ENCODE data around the gene USP6NL. TPM values are rescaled to one million over a fixed set of nuclear protein-coding genes. Genes with fewer than 3 reads are reported as not detected.
A peak's percentile ranks its signal among the peaks of the same experiment; 100 is the strongest.

USP6NL gene
- total and polyA plus RNA-seq, 10 of the 15 experiments (the other 5 are each of a cell fraction or from before 2014, with no cell fraction given): 4.0 to 27.7 (median 18.2) TPM

DNA sequence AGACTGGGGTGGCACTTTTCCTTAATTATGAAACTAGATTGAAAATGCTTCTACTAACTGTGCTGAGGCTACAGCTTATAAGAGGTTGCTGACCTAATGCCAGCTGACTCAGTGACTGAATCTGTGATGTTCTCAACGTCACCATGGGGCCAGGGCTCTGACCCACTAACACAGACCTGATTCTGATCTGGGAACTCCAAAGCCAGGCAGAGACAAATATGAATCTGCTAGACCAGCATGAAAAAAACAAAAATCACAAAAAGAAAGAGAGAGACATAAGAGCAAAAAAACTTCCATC lies 16.1 kb downstream of the USP6NL start:
- peaks cover 96% of the 10 kb centered on the region for H3K79me2 ChIP-seq (ENCODE audit: control insufficient read depth, insufficient read depth, low read length)
- H3K4me1 ChIP-seq (ENCODE audit: control insufficient read depth, insufficient read depth, low read length): peaks cover 18% of the 10 kb centered on the region
- H3K27me3 ChIP-seq (replicated peaks in 1 of 2; ENCODE audit: control insufficient read depth in 2 of 2, insufficient read depth in 2 of 2, low read length in 1 of 2): no peaks in the 10 kb centered on the region
- ChIA-PET RAD21 (ENCODE audit: unreplicated experiment) (interaction anchor here (1.2 to 2.1 kb wide), 4 partner anchors 14 to 62 kb away, joined by 4 to 6 read pairs (median 5); no protein-coding TSS in a partner anchor), SMC1A (ENCODE audit: uncharacterized antibody, unreplicated experiment) (interaction anchor here (1.2 to 4.2 kb wide), 11 partner anchors 8 to 74 kb away, joined by 3 to 36 read pairs (median 5); no protein-coding TSS in a partner anchor), POLR2A (interaction anchor here (1.3 to 1.7 kb wide), 2 partner anchors 9 to 13 kb away, joined by 4 to 8 read pairs; no protein-coding TSS in a partner anchor), CTCF (interaction anchor here (0.6 to 2.3 kb wide), 6 partner anchors 11 to 80 kb away, joined by 3 to 9 read pairs (median 4); no protein-coding TSS in a partner anchor)
- ATAC-seq (peak; percentile 67), DNase-seq (ENCODE audit: low read depth, low spot score) (no peak), FAIRE-seq (no peak)
- peaks cover 0 to 3% of the 10 kb centered on the region in 2 experiments; a peak in 2 of 4 replicates for H3K36me3 ChIP-seq (ENCODE audit: control insufficient read depth in 2 of 2, insufficient read depth in 2 of 2, low read length in 1 of 2)
- no peaks in the 10 kb centered on the region; the same call in 2 of the 3 replicates for H3K9me3 ChIP-seq (replicated peaks; ENCODE audit: control insufficient read depth, insufficient read depth, low read length)
- in situ Hi-C loops (cut with MboI) (no loop called here), intact Hi-C loops (cut with micrococcal nuclease; ENCODE audit: unreplicated experiment) (no loop called here)
- BruUV-seq (replicated peaks): no TSS peak
- H4K20me1 ChIP-seq (ENCODE audit: control insufficient read depth, insufficient read depth): no peaks in the 10 kb centered on the region
- H3K4me3 ChIP-seq: peak overlapping the region; percentile 5; the same call in 1 of the 2 replicates
- no peak overlapping the region for H2AFZ ChIP-seq (ENCODE audit: control insufficient read depth, low read depth, low read length)
- H3K9ac ChIP-seq (ENCODE audit: control insufficient read depth, insufficient read depth, low read length): no peak overlapping the region
- H3K4me2 ChIP-seq (ENCODE audit: control insufficient read depth, insufficient read depth): peak overlapping the region; percentile 17
- TF ChIP-seq, protein P1, sequence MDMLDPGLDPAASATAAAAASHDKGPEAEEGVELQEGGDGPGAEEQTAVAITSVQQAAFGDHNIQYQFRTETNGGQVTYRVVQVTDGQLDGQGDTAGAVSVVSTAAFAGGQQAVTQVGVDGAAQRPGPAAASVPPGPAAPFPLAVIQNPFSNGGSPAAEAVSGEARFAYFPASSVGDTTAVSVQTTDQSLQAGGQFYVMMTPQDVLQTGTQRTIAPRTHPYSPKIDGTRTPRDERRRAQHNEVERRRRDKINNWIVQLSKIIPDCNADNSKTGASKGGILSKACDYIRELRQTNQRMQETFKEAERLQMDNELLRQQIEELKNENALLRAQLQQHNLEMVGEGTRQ (IDR thresholded peaks at IDR 0.05; ENCODE audit: borderline replicate concordance, low read depth, low read length): no peak
- TF ChIP-seq NR2C1 (IDR thresholded peaks at IDR 0.05) (no peak), JUNB (IDR thresholded peaks at IDR 0.05) (peak; percentile 12; the same call in 1 of the 2 replicates), CREB1 (IDR thresholded peaks at IDR 0.05; ENCODE audit: low read depth) (peak; percentile 81)
- TF ChIP-seq, protein P2, sequence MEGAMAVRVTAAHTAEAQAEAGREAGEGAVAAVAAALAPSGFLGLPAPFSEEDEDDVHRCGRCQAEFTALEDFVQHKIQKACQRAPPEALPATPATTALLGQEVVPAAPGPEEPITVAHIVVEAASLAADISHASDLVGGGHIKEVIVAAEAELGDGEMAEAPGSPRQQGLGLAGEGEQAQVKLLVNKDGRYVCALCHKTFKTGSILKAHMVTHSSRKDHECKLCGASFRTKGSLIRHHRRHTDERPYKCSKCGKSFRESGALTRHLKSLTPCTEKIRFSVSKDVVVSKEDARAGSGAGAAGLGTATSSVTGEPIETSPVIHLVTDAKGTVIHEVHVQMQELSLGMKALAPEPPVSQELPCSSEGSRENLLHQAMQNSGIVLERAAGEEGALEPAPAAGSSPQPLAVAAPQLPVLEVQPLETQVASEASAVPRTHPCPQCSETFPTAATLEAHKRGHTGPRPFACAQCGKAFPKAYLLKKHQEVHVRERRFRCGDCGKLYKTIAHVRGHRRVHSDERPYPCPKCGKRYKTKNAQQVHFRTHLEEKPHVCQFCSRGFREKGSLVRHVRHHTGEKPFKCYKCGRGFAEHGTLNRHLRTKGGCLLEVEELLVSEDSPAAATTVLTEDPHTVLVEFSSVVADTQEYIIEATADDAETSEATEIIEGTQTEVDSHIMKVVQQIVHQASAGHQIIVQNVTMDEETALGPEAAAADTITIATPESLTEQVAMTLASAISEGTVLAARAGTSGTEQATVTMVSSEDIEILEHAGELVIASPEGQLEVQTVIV (IDR thresholded peaks at IDR 0.05; ENCODE audit: borderline replicate concordance, partially characterized antibody): no peak
- TF ChIP-seq, protein P3, sequence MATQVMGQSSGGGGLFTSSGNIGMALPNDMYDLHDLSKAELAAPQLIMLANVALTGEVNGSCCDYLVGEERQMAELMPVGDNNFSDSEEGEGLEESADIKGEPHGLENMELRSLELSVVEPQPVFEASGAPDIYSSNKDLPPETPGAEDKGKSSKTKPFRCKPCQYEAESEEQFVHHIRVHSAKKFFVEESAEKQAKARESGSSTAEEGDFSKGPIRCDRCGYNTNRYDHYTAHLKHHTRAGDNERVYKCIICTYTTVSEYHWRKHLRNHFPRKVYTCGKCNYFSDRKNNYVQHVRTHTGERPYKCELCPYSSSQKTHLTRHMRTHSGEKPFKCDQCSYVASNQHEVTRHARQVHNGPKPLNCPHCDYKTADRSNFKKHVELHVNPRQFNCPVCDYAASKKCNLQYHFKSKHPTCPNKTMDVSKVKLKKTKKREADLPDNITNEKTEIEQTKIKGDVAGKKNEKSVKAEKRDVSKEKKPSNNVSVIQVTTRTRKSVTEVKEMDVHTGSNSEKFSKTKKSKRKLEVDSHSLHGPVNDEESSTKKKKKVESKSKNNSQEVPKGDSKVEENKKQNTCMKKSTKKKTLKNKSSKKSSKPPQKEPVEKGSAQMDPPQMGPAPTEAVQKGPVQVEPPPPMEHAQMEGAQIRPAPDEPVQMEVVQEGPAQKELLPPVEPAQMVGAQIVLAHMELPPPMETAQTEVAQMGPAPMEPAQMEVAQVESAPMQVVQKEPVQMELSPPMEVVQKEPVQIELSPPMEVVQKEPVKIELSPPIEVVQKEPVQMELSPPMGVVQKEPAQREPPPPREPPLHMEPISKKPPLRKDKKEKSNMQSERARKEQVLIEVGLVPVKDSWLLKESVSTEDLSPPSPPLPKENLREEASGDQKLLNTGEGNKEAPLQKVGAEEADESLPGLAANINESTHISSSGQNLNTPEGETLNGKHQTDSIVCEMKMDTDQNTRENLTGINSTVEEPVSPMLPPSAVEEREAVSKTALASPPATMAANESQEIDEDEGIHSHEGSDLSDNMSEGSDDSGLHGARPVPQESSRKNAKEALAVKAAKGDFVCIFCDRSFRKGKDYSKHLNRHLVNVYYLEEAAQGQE (IDR thresholded peaks at IDR 0.05; ENCODE audit: low read depth, low read length): no peak
- H3K27ac ChIP-seq (ENCODE audit: control insufficient read depth, insufficient read depth): peak overlapping the region; percentile 34
- WGBS (ENCODE audit: insufficient coverage, insufficient replicate concordance, low lambda C conversion rate, missing lambda C conversion rate): 9% methylated on average over 1 of the region's 1 CpG

Data from GM12878 (cell line).